Kidney (tissue), 14 donors: ENCODE data around the gene PIGM. TPM values are rescaled to one million over a fixed set of nuclear protein-coding genes. Genes with fewer than 3 reads are reported as not detected.
A peak's percentile ranks its signal among the peaks of the same experiment; 100 is the strongest.

Experiments used
- DNase-seq, 5 donors: peaks; one replicate each; pipeline ENCODE4 v3.0.0-alpha.2; 2013 to 2020
- FAIRE-seq: peaks from 2 replicates; lab custom pipeline; 2012; peaks lifted over from hg19 to GRCh38; lab: Jason Lieb, UNC
- H3K27ac ChIP-seq, 2 donors: one replicate each; pipeline ENCODE4 v1.7.0; 2013; ENCODE audit warnings: low read depth in 2 of 2, low read length in 2 of 2, inconsistent platforms in 1 of 2
- H3K27me3 ChIP-seq: one replicate; pipeline ENCODE4 v1.7.1; 2013; ENCODE audit warnings: low read length, inconsistent platforms; ENCODE audit not compliant: control insufficient read depth, insufficient read depth
- H3K36me3 ChIP-seq, 3 donors: one replicate each; pipeline versions ENCODE4 v1.7.0 to v1.7.1; 2013; ENCODE audit warnings: low read length in 3 of 3, control low read depth in 1 of 3, inconsistent platforms in 1 of 3; ENCODE audit not compliant: insufficient read depth in 3 of 3, control insufficient read depth in 2 of 3
- H3K4me1 ChIP-seq, 3 donors: one replicate each; pipeline versions ENCODE4 v1.7.0 to v1.7.1; 2013; ENCODE audit warnings: low read length in 3 of 3, inconsistent platforms in 1 of 3, low read depth in 1 of 3; ENCODE audit not compliant: control insufficient read depth in 2 of 3, insufficient read depth in 2 of 3
- H3K4me3 ChIP-seq, 3 donors: one replicate each; pipeline versions ENCODE4 v1.7.0 to v1.8.1; 2013; ENCODE audit warnings: low read length in 3 of 3, control low read depth in 1 of 3, inconsistent platforms in 1 of 3
- H3K9ac ChIP-seq, 3 donors: one replicate each; pipeline versions ENCODE4 v1.7.0 to v1.7.1; 2013; ENCODE audit warnings: low read length in 3 of 3, control low read depth in 1 of 3, inconsistent platforms in 1 of 3
- H3K9me3 ChIP-seq, 3 donors: one replicate each; pipeline versions ENCODE4 v1.7.0 to v1.7.1; 2013; ENCODE audit warnings: low read length in 3 of 3, control low read depth in 1 of 3, inconsistent platforms in 1 of 3; ENCODE audit not compliant: control insufficient read depth in 2 of 3, insufficient read depth in 1 of 3
- intact Hi-C: fragments of 100-400 bp; cut with DNase I; formaldehyde crosslinking; loops from one replicate; pipeline ENCODE4 v1.11.1; 2022
- polyA plus RNA-seq: library from polyadenylated mRNA; stranded (reverse); fragments of 350-450 nt; fragmentation: Illumina TruSeq; extraction: RNeasy Lipid Tissue Mini Kit (QIAGEN cat#74804); gene quantifications from one replicate; pipeline ENCODE4 v1.2.3, GENCODE V29; 2014; ENCODE audit warnings: low read depth, low replicate concordance; ENCODE audit not compliant: insufficient read depth
- total RNA-seq: library from RNA; stranded (reverse); fragmentation: NEBNext Ultra II Directional; extraction: Animal tissue kit (Norgen Biotek cat#: 25700); gene quantifications from one replicate; pipeline ENCODE4 v1.2.1, GENCODE V29; 2021
- TF ChIP-seq, protein P1 (sequence below): IDR thresholded peaks from 3 replicates; pipeline ENCODE4 v1.5.1; 2012; ENCODE audit warnings: mild to moderate bottlenecking, moderate library complexity, borderline replicate concordance; ENCODE audit not compliant: insufficient read depth; ENCODE audit errors: extremely low read depth
- donor health status: control.
- donor health status: control.
- donor health status: control.
- donor health status: control.
- donor health status: control.
- donor health status: DM: yes; HTN: yes; CAD: no.
- donor health status: Normal renal cell carcinoma (clear cell type).

The PIGM gene
- total and polyA plus RNA-seq, 2 donors from 2014 or later = 3.3 to 8.5 TPM

- intact Hi-C loops = no loop called here
- H3K27ac ChIP-seq = no peak overlapping the region
- no peaks in the 10 kb centered on the region for H3K9me3 ChIP-seq
- H3K36me3 ChIP-seq = no peaks in the 10 kb centered on the region
- H3K4me1 ChIP-seq = peaks cover 0 to 8% (median 0%) of the 10 kb centered on the region in 3 donors
- no peak overlapping the region for H3K4me3 ChIP-seq
- H3K9ac ChIP-seq = no peak overlapping the region
- H3K27me3 ChIP-seq = no peaks in the 10 kb centered on the region
- DNase-seq = no peak
- FAIRE-seq = no peak
- TF ChIP-seq, protein P1, sequence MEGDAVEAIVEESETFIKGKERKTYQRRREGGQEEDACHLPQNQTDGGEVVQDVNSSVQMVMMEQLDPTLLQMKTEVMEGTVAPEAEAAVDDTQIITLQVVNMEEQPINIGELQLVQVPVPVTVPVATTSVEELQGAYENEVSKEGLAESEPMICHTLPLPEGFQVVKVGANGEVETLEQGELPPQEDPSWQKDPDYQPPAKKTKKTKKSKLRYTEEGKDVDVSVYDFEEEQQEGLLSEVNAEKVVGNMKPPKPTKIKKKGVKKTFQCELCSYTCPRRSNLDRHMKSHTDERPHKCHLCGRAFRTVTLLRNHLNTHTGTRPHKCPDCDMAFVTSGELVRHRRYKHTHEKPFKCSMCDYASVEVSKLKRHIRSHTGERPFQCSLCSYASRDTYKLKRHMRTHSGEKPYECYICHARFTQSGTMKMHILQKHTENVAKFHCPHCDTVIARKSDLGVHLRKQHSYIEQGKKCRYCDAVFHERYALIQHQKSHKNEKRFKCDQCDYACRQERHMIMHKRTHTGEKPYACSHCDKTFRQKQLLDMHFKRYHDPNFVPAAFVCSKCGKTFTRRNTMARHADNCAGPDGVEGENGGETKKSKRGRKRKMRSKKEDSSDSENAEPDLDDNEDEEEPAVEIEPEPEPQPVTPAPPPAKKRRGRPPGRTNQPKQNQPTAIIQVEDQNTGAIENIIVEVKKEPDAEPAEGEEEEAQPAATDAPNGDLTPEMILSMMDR = no peak
Observed at GRCh38 chr1:160071289-160071688, 39.5 kb upstream of the PIGM start.

- peaks cover 0 to 8% (median 0%) of the 10 kb centered on the region in 3 donors for H3K4me1 ChIP-seq
- peak overlapping the region in 2 of 3 donors; percentile 57 to 76 for H3K9ac ChIP-seq
- no peaks in the 10 kb centered on the region for H3K36me3 ChIP-seq
- DNase-seq (peak; percentile 82 to 89 (median 88)), FAIRE-seq (no peak)
- H3K4me3 ChIP-seq = peak overlapping the region; percentile 68 to 78 (median 73)
- intact Hi-C loops = no loop called here
- H3K27me3 ChIP-seq = no peaks in the 10 kb centered on the region
- peak overlapping the region in 1 of 2 donors; percentile 26 for H3K27ac ChIP-seq
- no peaks in the 10 kb centered on the region for H3K9me3 ChIP-seq
- TF ChIP-seq, protein P1 = peak; percentile 5
Observed at GRCh38 chr1:160070243-160071163, 38.7 kb upstream of the PIGM start.

- H3K9ac ChIP-seq = peak within 1 kb of the TSS in 2 of 3 donors; percentile 57 to 76
- intact Hi-C loops = no loop called here
- H3K9me3 ChIP-seq = no peaks in the 10 kb centered on the region
- H3K4me1 ChIP-seq = peaks cover 0 to 11% (median 0%) of the 10 kb centered on the region in 3 donors
- FAIRE-seq = no peak
- H3K27ac ChIP-seq = peak within 1 kb of the TSS; percentile 26 to 41
- TF ChIP-seq, protein P1 = no peak
- peak in 2 of 5 donors; percentile 66 to 83 for DNase-seq
- H3K4me3 ChIP-seq = peak within 1 kb of the TSS; percentile 68 to 78 (median 73)
- H3K36me3 ChIP-seq = no peaks in the 10 kb centered on the region
- no peaks in the 10 kb centered on the region for H3K27me3 ChIP-seq
Observed at GRCh38 chr1:160069460-160070231, 37.9 kb upstream of the PIGM start, which contains the start of gene KCNJ10. TSS of gene KCNJ10 (minus strand) at chr1:160070160. CDS start at chr1:160042532, 27,628 bp downstream.
